CD4-positive, alpha-beta T cell treated with Interleukin-10 for 1 hour (primary cell): ENCODE data around the gene LRRC4B.
"Not testable (repeated sequence)": the region's sequence is repeated elsewhere in the genome, so short reads cannot be mapped to it uniquely, and the experiment has no call there.

Experiments
- DNase-seq: peaks from one replicate; pipeline ENCODE4 v3.0.0-alpha.2; 2020

LRRC4B gene

DNA sequence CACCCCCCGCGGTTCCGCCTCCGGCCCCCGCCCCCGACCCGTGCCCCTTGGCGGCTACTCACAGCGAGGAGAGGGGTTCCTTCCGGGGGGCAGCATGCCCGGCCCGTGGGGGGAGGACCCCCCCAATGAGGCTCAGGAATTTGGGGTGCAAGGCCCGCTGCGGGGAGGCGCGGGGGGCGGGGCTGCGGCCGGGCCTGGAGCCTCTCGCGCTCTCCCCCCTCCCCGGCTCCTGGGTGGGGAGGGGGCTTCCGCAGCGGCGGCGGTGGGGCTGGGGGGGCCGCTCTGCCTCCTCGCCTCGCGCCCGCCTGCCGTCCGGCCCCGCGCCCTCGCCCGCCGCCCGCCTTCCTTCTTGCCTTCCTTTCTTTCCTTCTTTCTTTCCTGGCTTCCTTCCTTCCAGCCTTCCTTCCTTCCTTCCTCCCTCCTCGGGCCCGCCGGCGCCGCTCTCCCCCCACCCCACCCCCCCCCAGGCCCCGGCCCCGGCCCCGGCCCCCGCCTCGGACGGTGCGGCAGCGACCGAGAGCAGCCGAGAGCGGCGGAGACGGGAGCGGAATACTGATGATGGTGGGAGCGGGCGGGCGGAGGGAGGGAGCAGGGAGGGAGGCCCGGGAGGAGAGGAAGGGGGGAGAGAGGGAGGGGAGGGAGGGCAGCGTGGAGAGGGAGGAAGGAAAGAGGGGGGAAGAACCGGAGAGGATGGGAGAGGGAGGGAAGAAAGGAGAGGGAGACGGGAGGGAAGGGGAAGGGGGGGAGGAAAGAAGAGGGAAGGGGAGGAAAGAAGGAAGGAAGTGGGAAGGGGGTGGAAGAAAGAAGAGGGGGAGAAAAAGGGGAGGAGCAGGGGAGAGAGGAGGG lies at the start of gene LRRC4B:
TSS of gene LRRC4B (minus strand) at position 554 of the 846 bp plus-strand sequence. CDS start 19,597 bp downstream, outside the sequence.
- DNase-seq, result no peak

GRCh38 chr19:50612504-50613404 lies 44.5 kb upstream of the LRRC4B start:
- DNase-seq, result not testable (repeated sequence)

DNA sequence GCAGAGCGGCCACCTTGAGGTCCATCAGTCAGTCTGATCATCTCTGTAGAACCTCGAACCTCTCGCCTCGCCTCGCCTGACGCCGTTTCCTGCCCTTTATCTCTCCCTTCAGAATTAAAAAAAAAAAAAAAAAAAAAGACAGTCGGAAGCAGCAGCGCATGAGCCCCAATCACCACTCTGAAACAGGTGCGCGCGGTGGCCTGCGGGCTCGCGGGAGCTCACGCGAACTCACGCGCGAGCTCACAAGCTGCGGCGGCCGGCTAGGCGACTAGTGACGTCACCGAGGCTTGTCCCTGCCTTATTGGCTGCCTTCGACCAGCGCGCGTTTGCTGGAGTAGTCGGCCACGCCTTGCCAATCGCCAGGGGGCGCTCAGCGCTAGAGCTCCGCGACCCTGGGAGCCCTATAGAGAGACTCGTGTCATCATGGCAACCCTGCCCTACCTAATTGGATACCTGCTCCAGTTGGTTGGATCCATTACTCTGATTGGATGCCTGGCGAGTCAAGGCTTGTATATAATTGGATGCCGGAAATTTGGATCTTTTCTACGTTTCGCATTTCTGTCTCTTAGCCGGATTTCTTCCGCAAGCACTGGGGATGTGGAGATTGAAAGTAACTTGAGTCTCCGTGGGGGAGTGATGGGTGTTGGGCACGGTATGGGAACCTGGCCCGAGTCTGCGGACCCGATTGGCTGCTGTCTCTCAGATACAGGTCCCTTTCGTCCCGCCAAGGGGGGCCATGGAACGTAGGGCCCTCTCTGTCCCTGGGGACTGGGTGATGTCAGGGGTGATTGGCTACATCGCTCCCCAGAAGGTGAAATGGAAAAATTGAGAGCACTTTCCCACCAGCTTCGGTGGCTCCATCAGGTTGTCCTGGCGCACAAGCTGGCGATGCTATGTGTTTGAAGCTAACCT lies 39.9 kb upstream of the LRRC4B start:
- DNase-seq, result peak; percentile 75

GRCh38 chr19:50607388-50607787 lies 39.2 kb upstream of the LRRC4B start:
- DNase-seq, result no peak

GRCh38 chr19:50606059-50606836 lies 38.0 kb upstream of the LRRC4B start:
- not testable (repeated sequence) for DNase-seq

DNA sequence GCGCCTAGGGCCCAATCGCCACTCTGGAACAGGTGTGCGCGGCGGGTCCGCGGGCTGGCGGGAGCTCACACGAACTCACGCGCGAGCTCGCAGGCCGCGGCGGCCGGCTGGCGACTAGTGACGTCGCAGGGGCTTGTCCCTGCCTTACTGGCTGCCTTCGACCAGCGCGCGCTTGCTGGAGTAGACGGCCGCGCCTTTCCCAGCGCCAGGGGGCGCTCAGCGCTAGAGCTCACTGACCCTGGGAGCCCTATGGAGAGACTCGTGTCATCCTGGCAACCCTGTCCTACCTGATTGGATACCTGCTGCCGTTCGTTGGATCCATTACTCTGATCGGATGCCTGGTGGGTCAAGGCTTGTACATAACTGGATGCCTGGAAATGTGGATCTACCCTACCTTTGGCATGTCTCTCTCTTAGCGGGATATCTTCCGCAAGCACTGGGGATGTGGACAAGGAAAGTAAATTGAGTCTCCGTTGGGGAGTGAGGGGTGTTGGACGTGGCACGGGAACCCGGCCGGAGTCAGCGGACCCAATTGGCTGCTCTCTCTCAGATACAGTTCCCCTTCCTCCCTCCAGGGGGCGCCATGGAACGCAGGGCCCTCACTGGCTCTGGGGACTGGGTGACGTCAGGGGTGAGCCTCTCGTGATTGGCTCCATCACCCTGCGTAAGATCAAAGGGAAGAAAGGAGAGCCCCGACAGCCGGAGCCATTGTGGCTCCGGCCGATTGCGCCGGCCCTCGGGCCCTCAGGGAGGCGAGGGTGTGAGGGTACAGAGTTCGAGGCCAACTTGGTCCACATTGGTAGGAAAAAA lies 36.2 kb upstream of the LRRC4B start:
- DNase-seq, result peak; percentile 3

DNA sequence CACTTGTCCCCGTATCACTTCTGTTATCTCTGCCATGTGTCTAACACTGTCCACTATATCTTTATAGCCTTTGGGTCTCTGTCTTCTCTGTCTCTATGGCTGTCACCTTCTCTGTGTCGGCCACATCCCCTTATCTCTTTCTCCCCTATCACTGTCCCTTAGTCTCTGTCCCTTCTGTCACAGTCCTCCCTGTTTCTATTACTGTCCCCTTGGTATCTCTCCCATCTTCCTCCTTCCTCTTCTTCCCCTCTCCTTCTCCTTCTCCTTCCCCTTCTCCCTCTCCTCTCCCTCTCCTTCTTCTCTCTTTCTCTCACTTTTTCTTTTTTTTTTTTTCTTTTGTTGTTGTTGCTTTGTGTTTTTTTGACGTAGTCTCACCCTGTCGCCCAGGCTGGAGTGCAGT lies 34.7 kb upstream of the LRRC4B start:
- no peak for DNase-seq

- no peak for DNase-seq
These were observed 34.3 kb upstream of the LRRC4B start for GRCh38 chr19:50602496-50602895.

- DNase-seq, result no peak
These were observed 33.8 kb upstream of the LRRC4B start for GRCh38 chr19:50602089-50602422.

DNA sequence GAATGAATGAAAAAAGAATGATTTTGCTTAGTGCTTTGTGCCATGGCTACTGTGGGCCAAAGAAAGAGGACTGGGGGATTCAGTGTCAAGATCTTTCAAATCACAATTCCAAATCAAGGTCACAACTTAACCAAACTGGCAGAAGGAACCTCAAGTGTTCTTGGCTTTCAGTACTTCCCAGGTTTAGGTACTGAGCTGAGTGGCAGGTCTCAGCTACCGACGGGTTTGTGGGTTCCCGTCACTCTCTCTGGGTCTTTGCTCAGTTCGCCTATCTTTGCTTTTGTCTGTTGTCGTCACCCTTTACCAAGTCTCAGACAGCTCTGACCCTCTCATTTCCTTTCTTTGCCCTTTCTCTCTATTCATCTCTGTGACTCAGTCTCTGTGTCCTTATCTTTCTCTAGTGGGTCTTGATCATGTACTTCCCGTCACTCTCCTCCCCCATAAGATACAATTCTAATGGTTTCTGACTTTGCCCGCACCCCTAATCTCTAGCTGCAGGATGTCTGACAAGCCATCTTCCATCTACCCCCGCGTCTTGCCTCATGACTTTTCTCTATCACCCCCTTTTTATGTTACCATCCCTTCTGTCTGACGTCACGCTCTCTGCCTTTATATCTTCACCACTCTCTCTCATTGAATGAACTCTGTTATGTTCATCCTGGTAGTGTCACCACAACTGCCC lies 33.3 kb upstream of the LRRC4B start:
- DNase-seq, result no peak

GRCh38 chr19:50599427-50599826 lies 31.2 kb upstream of the LRRC4B start:
- DNase-seq, result no peak

DNA sequence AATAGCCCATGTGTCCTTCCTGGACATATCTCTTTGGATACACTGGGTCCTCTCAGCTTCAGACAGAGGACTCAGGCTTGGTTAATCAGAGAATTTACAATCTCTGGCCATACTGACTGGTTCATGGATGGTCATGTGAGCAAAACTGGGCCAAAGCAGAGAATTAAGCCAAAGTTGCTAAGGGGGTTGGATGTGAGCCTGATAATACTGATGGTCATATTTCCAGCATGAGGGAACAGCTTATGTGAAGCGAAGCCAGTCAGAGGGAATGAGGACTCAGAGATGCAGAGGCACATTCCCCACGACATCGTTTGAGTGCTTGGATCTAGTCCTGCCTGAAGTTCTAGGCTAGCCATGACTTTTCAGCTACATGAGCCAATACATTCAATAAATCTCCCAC lies 22.0 kb upstream of the LRRC4B start:
- no peak for DNase-seq

DNA sequence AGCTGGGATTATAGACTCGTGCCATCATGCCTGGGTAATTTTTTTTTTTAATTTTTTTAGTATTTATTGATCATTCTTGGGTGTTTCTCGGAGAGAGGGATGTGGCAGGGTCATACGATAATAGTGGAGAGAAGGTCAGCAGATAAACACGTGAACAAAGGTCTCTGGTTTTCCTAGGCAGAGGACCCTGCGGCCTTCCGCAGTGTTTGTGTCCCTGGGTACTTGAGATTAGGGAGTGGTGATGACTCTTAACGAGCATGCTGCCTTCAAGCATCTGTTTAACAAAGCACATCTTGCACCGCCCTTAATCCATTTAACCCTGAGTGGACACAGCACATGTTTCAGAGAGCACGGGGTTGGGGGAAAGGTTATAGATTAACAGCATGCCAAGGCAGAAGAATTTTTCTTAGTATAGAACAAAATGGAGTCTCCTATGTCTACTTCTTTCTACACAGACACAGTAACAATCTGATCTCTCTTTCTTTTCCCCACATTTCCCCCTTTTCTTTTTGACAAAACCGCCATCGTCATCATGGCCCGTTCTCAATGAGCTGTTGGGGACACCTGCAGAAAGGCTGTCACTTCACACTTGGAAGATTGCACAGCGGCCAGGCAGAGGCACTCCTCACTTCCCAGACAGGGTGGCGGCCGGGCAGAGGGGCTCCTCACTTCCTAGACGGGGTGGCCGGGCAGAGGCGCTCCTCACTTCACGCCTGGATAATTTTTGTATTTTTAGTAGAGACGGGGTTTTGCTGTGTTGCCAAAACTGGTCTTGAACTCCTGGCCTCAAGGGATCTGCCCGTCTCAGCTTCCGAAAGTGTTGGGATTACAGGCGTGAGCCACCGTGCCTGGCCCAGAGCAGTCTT lies 13.8 kb upstream of the LRRC4B start:
- DNase-seq, result not testable (repeated sequence)

DNA sequence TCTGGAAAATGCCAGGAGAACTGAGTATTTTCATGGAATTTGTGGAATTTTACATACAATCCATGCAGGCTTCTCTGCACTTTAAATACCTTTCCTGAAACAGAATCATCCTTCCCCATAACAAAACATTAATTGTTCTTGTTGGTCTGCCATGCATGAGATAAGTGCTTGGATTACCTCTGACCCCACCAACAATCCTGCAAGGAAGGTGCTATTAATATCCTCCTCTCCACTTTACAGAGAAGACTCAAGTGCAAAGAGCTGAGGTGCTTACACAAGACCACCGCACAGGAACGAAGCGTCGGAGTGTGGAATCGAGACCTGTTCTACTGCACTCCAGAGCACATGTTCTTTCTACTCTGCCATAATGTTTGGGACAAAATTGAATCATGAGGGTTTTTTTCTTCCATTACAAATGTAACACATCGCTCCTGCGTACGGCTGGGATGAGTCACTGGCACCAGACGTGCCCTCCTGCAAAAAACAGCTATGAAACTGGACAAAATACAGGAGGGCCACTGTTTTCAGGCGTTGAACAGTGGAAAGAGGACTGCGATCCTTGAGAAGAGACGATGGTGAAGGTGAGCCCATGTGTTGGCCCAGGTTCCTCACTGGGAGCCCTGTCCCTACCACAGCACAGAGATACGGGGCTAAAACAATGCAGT lies 12.9 kb upstream of the LRRC4B start:
- DNase-seq, result no peak

- no peak for DNase-seq
These were observed 12.0 kb upstream of the LRRC4B start for GRCh38 chr19:50580240-50580639.

DNA sequence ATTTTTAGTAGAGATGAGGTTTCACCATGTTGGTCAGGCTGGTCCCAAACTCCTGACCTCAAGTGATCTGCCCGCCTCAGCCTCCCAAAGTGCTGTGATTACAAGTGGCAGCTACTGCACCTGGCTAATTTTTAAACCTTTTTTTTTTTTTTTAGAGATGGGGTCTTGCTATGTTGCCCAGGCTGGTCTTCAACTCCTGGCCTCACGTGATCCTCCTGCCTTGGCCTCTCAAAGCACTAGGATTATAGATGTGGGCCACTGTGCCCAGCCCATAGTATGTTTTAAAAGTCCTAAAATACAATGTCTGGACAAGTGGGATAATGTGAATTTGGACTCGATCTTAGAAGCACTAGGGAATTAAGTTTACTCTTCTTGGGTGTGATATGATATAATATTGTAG lies 8.5 kb upstream of the LRRC4B start:
- DNase-seq, result not testable (repeated sequence)

DNA sequence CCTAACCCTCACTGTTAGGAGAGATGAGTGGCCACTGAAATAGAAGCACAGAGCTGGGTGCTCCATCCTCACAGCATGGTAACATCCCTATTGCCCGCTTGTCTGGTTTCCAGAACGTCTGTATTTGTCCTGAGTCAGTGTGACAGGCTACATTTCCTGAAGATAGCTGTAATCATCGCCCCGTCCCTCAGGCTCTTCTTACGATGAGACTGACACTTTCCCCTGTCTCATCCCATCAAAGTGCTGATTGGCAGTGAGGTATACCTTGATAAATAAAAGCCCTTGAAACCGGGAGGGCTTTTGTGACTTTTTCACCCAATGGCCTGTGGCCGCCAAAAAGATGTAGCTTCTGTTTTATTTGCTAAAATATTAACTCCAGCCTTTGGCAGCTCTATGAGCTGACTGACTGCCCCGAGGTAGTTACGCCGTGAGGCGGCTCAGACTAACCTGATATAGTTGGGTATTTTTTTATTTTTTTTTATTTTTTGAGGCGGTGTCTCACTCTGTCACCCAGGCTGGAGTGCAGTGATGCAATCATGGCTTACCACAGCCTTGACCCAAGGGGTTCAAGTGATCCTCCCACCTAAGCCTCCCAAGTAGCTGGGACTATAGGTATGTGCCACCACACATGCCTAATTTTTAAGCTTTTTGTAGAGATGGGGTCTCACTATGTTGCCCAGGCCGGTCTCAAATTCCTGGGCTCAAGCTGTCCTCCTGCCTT lies 5.7 kb upstream of the LRRC4B start:
- DNase-seq, result no peak

GRCh38 chr19:50570997-50571396 lies 2.8 kb upstream of the LRRC4B start:
- no peak for DNase-seq
